ENCODE results near the gene GPX4.

Gene GPX4

DNA sequence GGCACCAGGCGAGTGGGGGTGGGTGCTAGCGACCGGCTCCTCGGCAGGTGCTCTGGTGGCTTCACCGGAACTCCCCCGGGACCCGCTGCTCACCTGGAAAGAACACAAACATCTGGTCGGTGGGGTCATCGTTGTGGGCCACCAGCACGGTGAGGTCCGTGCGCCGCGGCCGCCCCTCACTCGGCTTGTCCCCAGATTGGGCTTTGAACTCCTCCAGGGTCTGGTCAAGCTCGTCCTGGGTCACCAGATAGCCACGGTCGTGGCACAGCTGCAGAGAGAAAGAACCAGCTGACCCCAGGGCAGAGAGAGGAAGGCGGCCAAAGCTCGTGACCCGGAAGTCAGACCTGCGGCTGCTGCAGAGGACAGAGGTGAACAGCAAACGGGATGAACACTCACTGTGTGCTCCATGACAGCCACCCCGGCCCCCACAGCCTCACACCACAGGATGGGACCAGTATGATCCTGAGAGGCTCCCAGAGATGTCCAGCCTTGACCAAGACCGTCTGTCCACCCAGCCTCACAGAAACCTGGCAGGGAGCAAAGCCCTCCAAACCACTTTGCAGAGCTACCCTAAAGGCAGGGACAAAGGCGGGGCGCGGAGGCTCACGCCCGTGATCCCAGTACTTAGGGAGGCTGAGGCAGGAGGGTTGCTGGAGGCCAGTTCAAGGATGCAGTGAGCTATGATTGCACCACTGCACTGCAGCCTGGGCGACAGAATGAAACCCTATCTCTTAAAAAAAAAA lies 9.8 kb upstream of the GPX4 start:
- peak overlapping the region; percentile 16 for H3K18ac ChIP-seq (ENCODE audit: low read length)
- peak overlapping the region; percentile 96 for H3K4me2 ChIP-seq (ENCODE audit: low read length)
- H3K14ac ChIP-seq (ENCODE audit: low read length) = peak overlapping the region; percentile 2
- no peak overlapping the region for H3K23ac ChIP-seq (ENCODE audit: low read length)
- H3K9me3 ChIP-seq (ENCODE audit: insufficient read depth, low read depth, low read length) = no peaks in the 10 kb centered on the region
- no peak overlapping the region for H2BK5ac ChIP-seq (ENCODE audit: low read depth, low read length, poor library complexity)
- H2AK5ac ChIP-seq (ENCODE audit: low read length) = no peak overlapping the region
- H3K27me3 ChIP-seq (ENCODE audit: insufficient read depth, low read length) = no peaks in the 10 kb centered on the region
- no peak overlapping the region for H4K8ac ChIP-seq (ENCODE audit: low read depth, low read length)
- no peak for DNase-seq
- H2BK12ac ChIP-seq (ENCODE audit: low read length) = no peak overlapping the region
- no CpG with 5 or more reads among the region's 32 CpGs for WGBS (ENCODE audit: extremely low coverage, insufficient coverage, insufficient read length)
- H2AFZ ChIP-seq (ENCODE audit: insufficient read depth, low read length, poor library complexity) = peak overlapping the region; percentile 10
- peaks cover 14% of the 10 kb centered on the region for H3K79me1 ChIP-seq (ENCODE audit: low read length)
- H2BK120ac ChIP-seq (ENCODE audit: insufficient read depth, low read length, poor library complexity) = no peak overlapping the region
- H4K91ac ChIP-seq (ENCODE audit: low read depth, low read length) = no peak overlapping the region
- peaks cover 18 to 21% of the 10 kb centered on the region in 2 experiments for H3K4me1 ChIP-seq (ENCODE audit: control insufficient read depth in 1 of 2, insufficient read depth in 2 of 2, low read length in 2 of 2)
- H3K4me3 ChIP-seq (ENCODE audit: low read depth, low read length) = peak overlapping the region; percentile 96
- H3K27ac ChIP-seq (ENCODE audit: low read depth, low read length) = no peak overlapping the region
- peaks cover 40 to 41% of the 10 kb centered on the region in 2 experiments for H3K36me3 ChIP-seq (ENCODE audit: control insufficient read depth in 1 of 2, insufficient read depth in 2 of 2, low read length in 2 of 2)
- peak overlapping the region; percentile 65 for H4K12ac ChIP-seq (ENCODE audit: low read depth, low read length)
- H3K9ac ChIP-seq (ENCODE audit: low read length) = peak overlapping the region; percentile 83
- H3K4ac ChIP-seq (ENCODE audit: low read depth, low read length) = peak overlapping the region; percentile 100
- peaks cover 14% of the 10 kb centered on the region for H3K79me2 ChIP-seq (ENCODE audit: control insufficient read depth, insufficient read depth, low read length, poor library complexity)

DNA sequence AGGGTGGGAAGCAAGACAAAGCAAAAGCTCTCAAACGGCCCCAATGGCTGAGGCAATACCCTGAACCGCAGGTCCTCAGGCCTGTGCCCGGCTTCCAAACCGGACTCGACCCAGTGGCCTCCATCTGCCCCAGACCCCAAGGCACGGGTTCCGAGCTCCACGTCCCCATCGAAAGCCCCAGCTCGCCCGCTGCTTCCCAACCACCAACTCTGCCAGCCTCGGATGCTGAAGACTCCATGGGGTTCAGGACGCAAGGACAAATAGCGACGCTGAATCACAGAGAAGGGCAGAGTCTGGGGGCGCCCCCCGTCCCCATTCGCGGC lies 9.2 kb upstream of the GPX4 start:
- H3K14ac ChIP-seq (ENCODE audit: low read length) = peak overlapping the region; percentile 78
- no CpG with 5 or more reads among the region's 19 CpGs for WGBS (ENCODE audit: extremely low coverage, insufficient coverage, insufficient read length)
- peak overlapping the region; percentile 44 for H4K8ac ChIP-seq (ENCODE audit: low read depth, low read length)
- peak overlapping the region; percentile 60 for H2AK5ac ChIP-seq (ENCODE audit: low read length)
- no peak overlapping the region for H2BK12ac ChIP-seq (ENCODE audit: low read length)
- peaks cover 15% of the 10 kb centered on the region for H3K79me1 ChIP-seq (ENCODE audit: low read length)
- H4K12ac ChIP-seq (ENCODE audit: low read depth, low read length) = no peak overlapping the region
- peaks cover 34% of the 10 kb centered on the region in 2 experiments for H3K36me3 ChIP-seq (ENCODE audit: control insufficient read depth in 1 of 2, insufficient read depth in 2 of 2, low read length in 2 of 2)
- no peak for DNase-seq
- H3K79me2 ChIP-seq (ENCODE audit: control insufficient read depth, insufficient read depth, low read length, poor library complexity) = peaks cover 14% of the 10 kb centered on the region
- peak overlapping the region; percentile 72 for H3K18ac ChIP-seq (ENCODE audit: low read length)
- H3K4me2 ChIP-seq (ENCODE audit: low read length) = peak overlapping the region; percentile 96
- no peak overlapping the region for H3K23ac ChIP-seq (ENCODE audit: low read length)
- peak overlapping the region; percentile 35 for H2AFZ ChIP-seq (ENCODE audit: insufficient read depth, low read length, poor library complexity)
- peak overlapping the region; percentile 16 for H2BK5ac ChIP-seq (ENCODE audit: low read depth, low read length, poor library complexity)
- peak overlapping the region; percentile 94 for H3K9ac ChIP-seq (ENCODE audit: low read length)
- H3K4ac ChIP-seq (ENCODE audit: low read depth, low read length) = peak overlapping the region; percentile 100
- peak overlapping the region; percentile 36 for H2BK120ac ChIP-seq (ENCODE audit: insufficient read depth, low read length, poor library complexity)
- H3K27ac ChIP-seq (ENCODE audit: low read depth, low read length) = no peak overlapping the region
- H3K27me3 ChIP-seq (ENCODE audit: insufficient read depth, low read length) = no peaks in the 10 kb centered on the region
- no peaks in the 10 kb centered on the region for H3K9me3 ChIP-seq (ENCODE audit: insufficient read depth, low read depth, low read length)
- peaks cover 20 to 22% of the 10 kb centered on the region in 2 experiments for H3K4me1 ChIP-seq (ENCODE audit: control insufficient read depth in 1 of 2, insufficient read depth in 2 of 2, low read length in 2 of 2)
- H3K4me3 ChIP-seq (ENCODE audit: low read depth, low read length) = peak overlapping the region; percentile 96
- H4K91ac ChIP-seq (ENCODE audit: low read depth, low read length) = peak overlapping the region; percentile 33

GRCh38 chr19:1094978-1095701 lies 8.7 kb upstream of the GPX4 start, which contains the start of gene POLR2E:
Gene POLR2E (minus strand): TSS chr19:1095375. CDS start chr19:1095315, 60 bp downstream.
- H2AK5ac ChIP-seq (ENCODE audit: low read length) = peak within 1 kb of the TSS; percentile 60
- H3K9ac ChIP-seq (ENCODE audit: low read length) = peak within 1 kb of the TSS; percentile 94
- no peak within 1 kb of the TSS for H2BK12ac ChIP-seq (ENCODE audit: low read length)
- peaks cover 15% of the 10 kb centered on the region for H3K79me1 ChIP-seq (ENCODE audit: low read length)
- H3K23ac ChIP-seq (ENCODE audit: low read length) = no peak within 1 kb of the TSS
- H2BK5ac ChIP-seq (ENCODE audit: low read depth, low read length, poor library complexity) = peak within 1 kb of the TSS; percentile 16
- H3K4ac ChIP-seq (ENCODE audit: low read depth, low read length) = peak within 1 kb of the TSS; percentile 100
- H4K8ac ChIP-seq (ENCODE audit: low read depth, low read length) = peak within 1 kb of the TSS; percentile 77
- H4K12ac ChIP-seq (ENCODE audit: low read depth, low read length) = peak within 1 kb of the TSS; percentile 65
- peak within 1 kb of the TSS; percentile 96 for H3K4me2 ChIP-seq (ENCODE audit: low read length)
- H2BK120ac ChIP-seq (ENCODE audit: insufficient read depth, low read length, poor library complexity) = peak within 1 kb of the TSS; percentile 36
- H3K27me3 ChIP-seq (ENCODE audit: insufficient read depth, low read length) = no peaks in the 10 kb centered on the region
- H3K36me3 ChIP-seq (ENCODE audit: control insufficient read depth in 1 of 2, insufficient read depth in 2 of 2, low read length in 2 of 2) = peaks cover 30% of the 10 kb centered on the region in 2 experiments
- peaks cover 14% of the 10 kb centered on the region for H3K79me2 ChIP-seq (ENCODE audit: control insufficient read depth, insufficient read depth, low read length, poor library complexity)
- peak within 1 kb of the TSS; percentile 33 for H4K91ac ChIP-seq (ENCODE audit: low read depth, low read length)
- peak within 1 kb of the TSS; percentile 35 for H2AFZ ChIP-seq (ENCODE audit: insufficient read depth, low read length, poor library complexity)
- H3K14ac ChIP-seq (ENCODE audit: low read length) = peak within 1 kb of the TSS; percentile 78
- H3K18ac ChIP-seq (ENCODE audit: low read length) = peak within 1 kb of the TSS; percentile 72
- peak within 1 kb of the TSS; percentile 96 for H3K4me3 ChIP-seq (ENCODE audit: low read depth, low read length)
- no peaks in the 10 kb centered on the region for H3K9me3 ChIP-seq (ENCODE audit: insufficient read depth, low read depth, low read length)
- H3K27ac ChIP-seq (ENCODE audit: low read depth, low read length) = no peak within 1 kb of the TSS
- H3K4me1 ChIP-seq (ENCODE audit: control insufficient read depth in 1 of 2, insufficient read depth in 2 of 2, low read length in 2 of 2) = peaks cover 20 to 22% of the 10 kb centered on the region in 2 experiments
- peak; percentile 96 to 99 for DNase-seq
- no CpG with 5 or more reads among the region's 81 CpGs for WGBS (ENCODE audit: extremely low coverage, insufficient coverage, insufficient read length)

GRCh38 chr19:1097810-1098176 lies 6.0 kb upstream of the GPX4 start:
- Histone ChIP-seq H2BK5ac (ENCODE audit: low read depth, low read length, poor library complexity) (no peak overlapping the region), H3K27ac (ENCODE audit: low read depth, low read length) (peak overlapping the region; percentile 16), H3K4me3 (ENCODE audit: low read depth, low read length) (peak overlapping the region; percentile 1), H3K79me1 (ENCODE audit: low read length) (peaks cover 28% of the 10 kb centered on the region), H2BK12ac (ENCODE audit: low read length) (peak overlapping the region; percentile 6), H2AFZ (ENCODE audit: insufficient read depth, low read length, poor library complexity) (no peak overlapping the region), H3K4me2 (ENCODE audit: low read length) (no peak overlapping the region), H3K4me1 (ENCODE audit: control insufficient read depth in 1 of 2, insufficient read depth in 2 of 2, low read length in 2 of 2) (peaks cover 33 to 37% of the 10 kb centered on the region in 2 experiments), H3K18ac (ENCODE audit: low read length) (no peak overlapping the region), H3K14ac (ENCODE audit: low read length) (peak overlapping the region; percentile 16), H3K23ac (ENCODE audit: low read length) (no peak overlapping the region), H4K8ac (ENCODE audit: low read depth, low read length) (peak overlapping the region; percentile 64), H4K91ac (ENCODE audit: low read depth, low read length) (peak overlapping the region; percentile 22), H3K36me3 (ENCODE audit: control insufficient read depth in 1 of 2, insufficient read depth in 2 of 2, low read length in 2 of 2) (peaks cover 12 to 13% of the 10 kb centered on the region in 2 experiments), H3K9ac (ENCODE audit: low read length) (no peak overlapping the region), H3K9me3 (ENCODE audit: insufficient read depth, low read depth, low read length) (no peaks in the 10 kb centered on the region), H2BK120ac (ENCODE audit: insufficient read depth, low read length, poor library complexity) (no peak overlapping the region), H3K4ac (ENCODE audit: low read depth, low read length) (no peak overlapping the region), H3K27me3 (ENCODE audit: insufficient read depth, low read length) (no peaks in the 10 kb centered on the region), H2AK5ac (ENCODE audit: low read length) (no peak overlapping the region), H3K79me2 (ENCODE audit: control insufficient read depth, insufficient read depth, low read length, poor library complexity) (peaks cover 14% of the 10 kb centered on the region), H4K12ac (ENCODE audit: low read depth, low read length) (no peak overlapping the region)
- no CpG with 5 or more reads among the region's 7 CpGs for WGBS (ENCODE audit: extremely low coverage, insufficient coverage, insufficient read length)
- DNase-seq = peak; percentile 52 to 65
